ENCODE measurements around the gene KLHL29.

- TF ChIP-seq EZH2 (IDR thresholded peaks at IDR 0.05; ENCODE audit: insufficient read depth, low read length) (no peak), CTCF (IDR thresholded peaks at IDR 0.05; ENCODE audit: insufficient read depth, low read depth, low read length) (no peak)
These were observed 165.6 kb downstream of the KLHL29 start for GRCh38 chr2:23550553-23550952.
